Measurements from ENCODE around the gene MTMR2. TPM values are rescaled to one million over a fixed set of nuclear protein-coding genes. Genes with fewer than 3 reads are reported as not detected.

The MTMR2 gene
- total and polyA plus RNA-seq, 9 of the 15 experiments (the other 6 are each of a cell fraction or from before 2014, with no cell fraction given): 12.6 to 35.8 (median 25.2) TPM

DNA sequence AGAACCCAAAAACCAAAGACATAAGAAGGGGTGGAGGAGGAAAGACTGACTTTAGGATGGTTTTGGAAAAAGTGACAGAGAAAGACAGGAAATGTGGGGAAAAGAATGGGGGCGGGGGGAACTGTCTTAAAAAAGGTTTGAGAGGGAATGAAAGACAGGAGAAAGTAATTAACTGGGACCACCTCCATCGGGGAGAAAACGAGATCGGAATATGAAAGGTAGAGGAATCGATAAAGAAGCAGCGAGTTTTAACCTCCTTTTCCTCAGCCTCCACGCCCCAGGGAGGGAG, 524 bp downstream of the MTMR2 start (continued):
- TF ChIP-seq, protein P1, sequence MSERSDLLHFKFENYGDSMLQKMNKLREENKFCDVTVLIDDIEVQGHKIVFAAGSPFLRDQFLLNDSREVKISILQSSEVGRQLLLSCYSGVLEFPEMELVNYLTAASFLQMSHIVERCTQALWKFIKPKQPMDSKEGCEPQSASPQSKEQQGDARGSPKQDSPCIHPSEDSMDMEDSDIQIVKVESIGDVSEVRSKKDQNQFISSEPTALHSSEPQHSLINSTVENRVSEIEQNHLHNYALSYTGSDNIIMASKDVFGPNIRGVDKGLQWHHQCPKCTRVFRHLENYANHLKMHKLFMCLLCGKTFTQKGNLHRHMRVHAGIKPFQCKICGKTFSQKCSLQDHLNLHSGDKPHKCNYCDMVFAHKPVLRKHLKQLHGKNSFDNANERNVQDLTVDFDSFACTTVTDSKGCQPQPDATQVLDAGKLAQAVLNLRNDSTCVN (CRISPR knock-in tag; IDR thresholded peaks at IDR 0.05): 0 out of 2 replicates have a peak, but pooled peaks have one; percentile 44
- no peak for TF ChIP-seq COPS2 (conservative IDR thresholded peaks at IDR 0.05)
- 0 out of 2 replicates have a peak, but pooled peaks have one; percentile 5 for TF ChIP-seq HDAC2 (IDR thresholded peaks at IDR 0.05)
- 0 out of 2 replicates have a peak, but pooled peaks have one; percentile 18 for TF ChIP-seq YBX1 (IDR thresholded peaks at IDR 0.05)
- no peak for TF ChIP-seq PHB (CRISPR knock-in tag; IDR thresholded peaks at IDR 0.05)
- TF ChIP-seq PTTG1 (tag; IDR thresholded peaks at IDR 0.05; ENCODE audit: low read depth): no peak
- TF ChIP-seq SMARCE1 (IDR thresholded peaks at IDR 0.05): peak; percentile 17; the same call in 1 of the 2 replicates
- 0 out of 2 replicates have a peak, but pooled peaks have one; percentile 7 for TF ChIP-seq BCOR (IDR thresholded peaks at IDR 0.05)

DNA sequence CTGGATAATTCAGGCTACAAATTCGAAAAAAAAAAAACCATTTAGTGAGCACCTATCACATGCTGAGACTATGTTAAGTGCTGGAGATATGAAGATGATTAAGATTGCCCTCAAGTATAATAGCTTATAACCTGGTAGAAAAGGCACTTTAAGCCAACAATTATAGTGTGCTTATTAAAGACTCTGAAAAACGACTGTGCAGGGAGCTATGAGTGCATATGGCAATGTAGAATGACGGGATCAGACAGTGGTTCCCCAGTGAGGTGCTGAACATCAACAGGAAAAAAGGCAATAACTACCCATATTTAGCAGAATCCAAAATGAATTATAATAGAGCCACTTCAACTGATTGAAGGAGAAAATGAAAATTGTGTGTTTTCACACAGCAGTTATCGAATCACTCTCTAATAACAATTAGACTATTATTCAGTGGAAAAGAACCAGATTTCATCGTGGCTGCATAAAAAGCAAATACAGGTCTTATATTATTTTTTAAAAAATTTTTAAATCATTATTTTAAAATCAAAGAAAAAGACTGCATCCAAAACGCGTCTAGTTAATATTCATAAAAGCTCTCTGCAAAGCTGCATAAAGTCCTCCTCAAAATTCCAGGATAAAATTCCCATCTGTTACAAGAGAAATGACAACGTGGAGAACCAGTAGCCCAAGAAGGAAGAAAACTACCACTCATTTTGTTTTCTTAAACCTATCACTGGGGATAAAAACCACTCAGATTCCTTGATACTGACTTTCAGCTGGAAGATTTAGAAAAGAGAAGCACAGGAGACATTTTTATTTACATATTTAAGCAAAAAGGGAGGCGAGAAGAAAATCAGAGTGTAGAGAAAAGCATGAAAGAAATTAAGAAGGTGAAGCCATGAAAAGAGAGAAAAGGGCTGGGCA, 1.1 kb downstream of the MTMR2 start:
- Histone ChIP-seq H3K4me1 (replicated peaks in 1 of 2; ENCODE audit: control insufficient read depth in 2 of 2, insufficient read depth in 2 of 2, low read length in 2 of 2) (peaks cover 6 to 10% of the 10 kb centered on the region in 2 experiments; a peak in 4 of 5 replicates), H3K9me3 (replicated peaks; ENCODE audit: control insufficient read depth, insufficient read depth, low read depth, low read length) (no peaks in the 10 kb centered on the region), H3K79me2 (ENCODE audit: control insufficient read depth, insufficient read depth, low read length) (peaks cover 64% of the 10 kb centered on the region), H3K36me3 (ENCODE audit: control insufficient read depth, insufficient read depth, low read length) (no peaks in the 10 kb centered on the region), H3K27ac (ENCODE audit: extremely low read depth, low read depth, low read length) (peak overlapping the region; percentile 84; the same call in 2 of the 3 replicates), H4K20me1 (replicated peaks; ENCODE audit: control insufficient read depth, insufficient read depth, low read length) (no peaks in the 10 kb centered on the region), H3K27me3 (ENCODE audit: control insufficient read depth in 2 of 2, insufficient read depth in 2 of 2, low read length in 2 of 2) (no peaks in the 10 kb centered on the region), H3K9ac (ENCODE audit: insufficient read depth in 1 of 2, low read depth in 2 of 2, low read length in 2 of 2) (peak overlapping the region in 1 of 2 experiments; percentile 83; a peak in 2 of 4 replicates), H3K9me1 (ENCODE audit: control insufficient read depth, insufficient read depth, low read length) (no peaks in the 10 kb centered on the region), H3K4me2 (ENCODE audit: insufficient read depth, low read length) (peak overlapping the region; percentile 93), H3K4me3 (peak overlapping the region; percentile 75), H2AFZ (ENCODE audit: low read depth, low read length) (peak overlapping the region; percentile 97)
- intact Hi-C loops (cut with micrococcal nuclease): loop anchor here (10.0 kb wide), 1 partner anchor 422 kb away; the partner anchor contains the start of gene MAML2
- 5% methylated on average over 9 of the region's 9 CpGs for WGBS (ENCODE audit: insufficient coverage, low coverage, missing lambda C conversion rate)
- BruUV-seq (replicated peaks): TSS peak; percentile 52
- POLR2A ChIA-PET: interaction anchor here (0.6 to 2.5 kb wide), 7 partner anchors 9 to 33 kb away, joined by 3 to 13 read pairs (median 4); no protein-coding TSS in a partner anchor
- DNase-seq (ENCODE audit: extremely low read depth in 1 of 4, low spot score in 3 of 4): peak in 1 of 4 experiments; percentile 23
- ATAC-seq: peak; percentile 5; the same call in 1 of the 3 replicates
- CTCF ChIA-PET (ENCODE audit: low intra/inter-chr PET ratio): interaction anchor here (0.7 kb wide), 1 partner anchor 29 kb away, joined by 3 read pairs; no protein-coding TSS in a partner anchor
- in situ Hi-C loops (cut with MboI): no loop called here
- no peak for FAIRE-seq
- TF ChIP-seq, protein P2, sequence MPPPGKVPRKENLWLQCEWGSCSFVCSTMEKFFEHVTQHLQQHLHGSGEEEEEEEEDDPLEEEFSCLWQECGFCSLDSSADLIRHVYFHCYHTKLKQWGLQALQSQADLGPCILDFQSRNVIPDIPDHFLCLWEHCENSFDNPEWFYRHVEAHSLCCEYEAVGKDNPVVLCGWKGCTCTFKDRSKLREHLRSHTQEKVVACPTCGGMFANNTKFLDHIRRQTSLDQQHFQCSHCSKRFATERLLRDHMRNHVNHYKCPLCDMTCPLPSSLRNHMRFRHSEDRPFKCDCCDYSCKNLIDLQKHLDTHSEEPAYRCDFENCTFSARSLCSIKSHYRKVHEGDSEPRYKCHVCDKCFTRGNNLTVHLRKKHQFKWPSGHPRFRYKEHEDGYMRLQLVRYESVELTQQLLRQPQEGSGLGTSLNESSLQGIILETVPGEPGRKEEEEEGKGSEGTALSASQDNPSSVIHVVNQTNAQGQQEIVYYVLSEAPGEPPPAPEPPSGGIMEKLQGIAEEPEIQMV (tag; conservative IDR thresholded peaks at IDR 0.05; ENCODE audit: low read depth): 0 out of 2 replicates have a peak, but pooled peaks have one; percentile 27
- TF ChIP-seq ZNF239 (CRISPR knock-in tag; IDR thresholded peaks at IDR 0.05): peak; percentile 43; the same call in 1 of the 2 replicates
- 0 out of 2 replicates have a peak, but pooled peaks have one; percentile 6 for TF ChIP-seq LARP7 (IDR thresholded peaks at IDR 0.05)
- TF ChIP-seq ZNF551 (CRISPR knock-in tag; IDR thresholded peaks at IDR 0.05): no peak
- TF ChIP-seq CEBPB (tag; IDR thresholded peaks at IDR 0.05): no peak
